Activated CD8-positive, alpha-beta memory T cell treated with anti-CD3 and anti-CD28 coated beads, Interleukin-2, amount 50 U/mL, for 48 hours (primary cell): ENCODE measurements around the gene SCN2B.
"Not testable (repeated sequence)": the region's sequence is repeated elsewhere in the genome, so short reads cannot be mapped to it uniquely, and the experiment has no call there.

Experiments
- DNase-seq: peaks from one replicate; pipeline ENCODE4 v3.0.0-alpha.2; 2020

SCN2B gene

DNA sequence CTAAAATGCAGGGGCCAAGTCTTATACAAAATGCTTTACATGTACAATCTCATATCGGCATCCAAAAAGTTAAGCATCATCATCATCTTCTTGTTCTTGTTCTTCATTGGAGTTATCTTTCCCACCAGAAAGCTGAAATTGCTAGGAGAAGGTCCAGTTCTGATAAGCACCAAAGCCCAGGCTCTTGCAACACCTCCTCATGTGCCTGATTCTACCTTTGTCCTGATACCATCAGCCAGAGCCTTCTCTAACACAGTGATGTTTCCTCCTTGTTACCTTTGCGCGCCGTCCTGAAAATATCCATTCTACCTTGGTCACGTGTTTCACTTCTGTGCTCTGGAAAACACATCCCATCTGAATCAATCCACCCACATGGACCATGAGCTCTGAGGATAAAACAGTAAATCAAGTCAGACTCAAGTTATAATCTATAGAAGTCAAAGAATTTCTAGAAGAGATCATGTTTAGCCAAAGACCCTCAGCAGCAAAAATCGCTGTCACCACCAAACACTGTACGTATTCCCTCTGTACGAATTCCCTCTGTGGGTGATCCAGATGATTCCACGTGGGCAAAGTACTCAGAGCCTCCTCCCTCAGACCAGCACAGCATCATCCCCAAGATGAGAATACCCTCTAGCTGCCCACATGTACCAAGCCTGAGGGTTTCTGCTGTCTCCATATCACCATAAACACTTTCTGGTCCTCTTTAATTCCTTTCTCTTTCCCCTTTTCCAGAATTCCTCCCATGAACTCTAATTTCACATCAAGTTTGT, 29.4 kb upstream of the SCN2B start:
- DNase-seq = no peak

DNA sequence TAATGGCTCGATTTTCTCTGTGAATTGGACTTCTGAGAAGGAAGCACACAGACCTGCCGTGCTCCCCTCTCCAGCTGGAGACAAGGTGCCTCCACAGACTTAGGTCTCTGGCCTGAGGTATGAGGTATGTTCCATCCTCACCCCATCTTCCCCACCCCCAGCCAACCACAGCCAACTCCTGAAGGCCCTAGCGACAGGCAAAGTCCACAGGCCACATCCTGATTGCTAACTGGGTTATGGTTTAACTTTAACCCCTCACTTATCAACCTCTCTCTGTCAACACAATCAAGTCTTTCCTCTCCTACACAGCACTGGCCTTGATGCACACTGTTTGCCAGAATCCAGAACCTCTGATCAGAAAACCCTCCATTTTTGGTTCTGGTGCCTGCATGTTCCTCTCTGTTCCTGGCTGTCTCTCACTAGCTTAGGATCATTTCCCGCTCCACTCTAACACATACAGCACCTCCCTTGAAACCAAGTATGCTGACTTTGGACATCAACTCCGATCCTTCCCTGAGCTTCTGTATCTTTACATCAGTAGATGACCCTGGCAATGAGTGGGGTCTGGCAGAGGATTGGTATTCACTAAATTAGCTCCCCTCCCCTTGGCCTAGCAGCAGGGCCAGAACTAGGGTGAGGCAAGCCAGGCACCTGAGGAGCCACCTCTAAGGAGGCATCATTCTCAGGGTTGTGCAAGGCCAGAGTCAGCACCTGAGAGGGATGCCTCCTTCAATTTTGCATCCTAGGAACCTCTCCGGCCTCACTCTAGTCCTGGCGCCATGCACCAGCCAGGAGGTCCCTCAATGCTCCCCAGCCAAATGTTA, 26.4 kb upstream of the SCN2B start:
- DNase-seq = peak; percentile 85

DNA sequence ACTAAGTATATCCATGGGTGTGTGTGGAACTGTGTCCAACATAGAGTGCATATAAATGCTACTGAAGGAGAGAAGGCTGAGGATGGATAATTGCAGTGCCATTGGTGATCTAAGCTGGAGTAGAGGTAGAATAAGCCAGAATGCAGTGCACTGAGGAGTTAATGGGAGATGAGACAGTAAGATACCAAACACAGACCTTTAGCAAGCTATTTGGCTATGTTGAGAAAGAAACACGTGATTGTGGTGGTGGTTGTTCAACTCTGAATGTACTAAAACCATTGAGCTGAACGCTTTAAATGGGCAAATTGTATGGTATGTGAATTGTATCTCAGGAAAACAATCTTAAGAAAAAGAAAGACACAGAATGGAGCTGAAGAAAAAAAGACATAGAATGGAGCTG, 25.5 kb upstream of the SCN2B start:
- DNase-seq = no peak

DNA sequence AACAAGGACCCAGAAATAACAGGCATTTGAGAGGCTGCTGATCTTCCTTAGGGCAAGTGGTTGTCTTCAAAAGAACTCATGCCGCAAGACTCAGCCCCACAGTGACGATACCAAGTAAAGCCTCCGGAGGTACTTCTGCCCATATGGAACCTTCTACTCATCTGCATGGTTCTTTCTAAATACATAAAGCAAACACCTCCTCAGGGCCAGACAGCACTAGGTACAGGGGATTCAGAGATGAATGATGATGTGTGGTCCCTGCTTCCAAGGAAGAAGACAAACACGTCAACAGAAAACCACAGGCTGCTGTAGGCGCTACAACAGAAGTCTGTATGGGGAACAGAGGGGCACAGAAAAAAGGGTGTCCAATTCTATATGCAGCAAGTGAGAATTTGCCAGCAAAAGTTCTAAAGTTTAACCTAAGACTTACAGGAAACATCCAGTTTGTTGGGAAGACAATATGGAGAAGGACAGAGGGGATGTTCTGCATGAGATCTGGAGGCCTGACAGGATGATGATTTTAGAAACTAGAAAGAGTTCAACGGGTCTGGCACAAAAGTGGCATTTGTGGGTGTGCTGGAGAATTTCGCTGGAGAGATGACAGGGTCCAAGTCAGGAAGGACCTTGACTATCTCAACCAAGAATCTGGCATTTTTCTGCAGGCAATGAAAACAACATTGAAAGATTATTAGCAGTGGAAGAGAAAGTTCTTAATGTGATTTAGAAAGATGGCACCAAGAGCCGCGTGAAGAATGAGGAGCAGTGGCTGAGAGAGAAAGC, 24.7 kb upstream of the SCN2B start:
- peak; percentile 76 for DNase-seq

DNA sequence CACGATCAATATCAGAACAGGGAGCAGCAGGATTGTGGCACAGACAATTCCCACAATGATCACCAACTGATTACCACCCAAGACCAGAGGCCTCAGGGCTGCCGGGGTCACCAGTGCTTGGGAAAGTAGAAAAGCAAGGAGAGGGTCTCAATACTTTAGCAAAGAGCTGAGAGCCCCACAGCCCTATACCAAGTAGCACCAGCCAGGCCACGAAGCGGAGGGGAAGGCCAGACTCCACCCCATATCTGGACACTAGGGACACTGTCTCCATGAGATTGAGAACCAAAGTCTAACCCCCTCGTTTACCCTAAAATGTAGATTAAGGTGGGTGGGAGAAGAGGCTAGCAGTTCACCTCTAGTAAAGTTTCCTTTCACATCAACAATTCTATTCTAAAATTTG, 24.1 kb upstream of the SCN2B start:
- DNase-seq = peak; percentile 71

DNA sequence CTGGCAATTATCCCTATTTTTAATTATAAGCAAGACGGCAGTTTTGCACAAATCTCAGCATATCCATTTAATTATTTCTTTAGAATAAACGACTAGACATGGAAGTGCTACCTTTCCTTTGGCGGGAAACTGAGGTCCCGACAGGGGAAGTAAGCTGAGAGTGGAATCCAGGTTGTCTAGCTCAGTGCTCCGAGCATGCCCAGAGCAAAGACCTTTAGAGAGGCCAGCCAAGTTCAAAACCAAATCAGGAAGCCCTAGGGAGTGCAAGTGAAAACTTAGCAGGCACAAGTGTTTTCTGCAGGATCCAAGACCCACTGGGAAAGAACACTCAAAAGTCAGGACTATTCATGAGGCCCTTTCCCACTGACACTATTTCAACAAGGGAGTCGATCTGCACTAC, 22.7 kb upstream of the SCN2B start:
- DNase-seq = no peak

DNA sequence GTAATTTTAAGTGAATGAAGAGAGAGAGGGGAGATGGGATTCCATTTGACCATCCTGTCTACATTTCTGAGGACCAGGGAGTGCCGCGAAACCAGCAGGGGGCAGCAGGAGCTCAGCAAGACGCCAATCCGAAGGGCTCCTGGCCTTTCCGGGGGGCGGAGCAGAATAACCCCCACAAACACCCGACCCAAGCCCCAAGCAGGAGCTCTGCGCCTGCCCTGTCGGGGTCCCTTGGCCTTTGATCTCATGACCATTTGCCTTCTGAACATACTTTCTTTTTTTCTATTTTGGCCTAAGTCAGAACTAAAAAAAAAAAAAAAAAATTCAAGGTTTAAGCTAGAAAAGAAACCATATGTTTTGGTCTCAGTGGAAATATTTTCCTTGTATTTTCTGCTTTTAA, 21.9 kb upstream of the SCN2B start:
- DNase-seq = peak; percentile 93

DNA sequence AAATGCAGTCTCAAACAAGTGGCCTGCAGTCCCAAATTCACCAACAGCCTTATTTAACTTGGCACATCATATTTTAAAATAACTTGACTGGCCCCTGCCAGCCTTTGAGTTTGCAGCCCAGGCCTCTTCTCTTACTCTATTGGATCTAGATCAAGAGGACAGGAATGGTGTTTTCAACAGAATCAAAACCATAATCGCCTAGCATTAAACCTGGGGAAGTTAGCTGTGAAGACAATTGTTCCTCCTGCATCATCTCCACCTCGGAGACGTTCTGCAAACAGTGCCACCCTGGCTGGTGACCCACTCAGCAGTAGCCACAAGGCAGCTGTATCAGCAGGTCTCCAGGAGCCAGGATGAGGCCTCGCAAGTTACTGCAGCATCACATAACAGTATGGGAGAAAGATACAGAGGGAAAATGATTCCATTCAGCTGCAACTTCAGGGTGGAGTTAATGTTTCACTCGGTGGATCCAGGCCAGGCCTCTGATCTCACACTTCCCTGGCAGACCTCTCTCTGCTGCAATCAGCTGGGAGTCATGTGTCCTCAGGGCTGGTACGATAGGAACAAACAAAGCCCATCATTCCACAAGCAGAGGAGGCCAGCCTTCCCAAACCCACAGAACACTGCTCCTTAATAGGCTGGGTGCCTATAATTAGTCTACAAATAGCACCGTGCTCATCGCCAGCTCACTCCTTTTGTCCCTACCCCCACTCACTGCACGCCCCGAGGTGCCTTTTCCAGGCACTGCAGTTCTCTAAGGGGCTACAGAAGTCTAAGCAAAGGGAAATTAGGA, 18.6 kb upstream of the SCN2B start:
- DNase-seq = no peak

DNA sequence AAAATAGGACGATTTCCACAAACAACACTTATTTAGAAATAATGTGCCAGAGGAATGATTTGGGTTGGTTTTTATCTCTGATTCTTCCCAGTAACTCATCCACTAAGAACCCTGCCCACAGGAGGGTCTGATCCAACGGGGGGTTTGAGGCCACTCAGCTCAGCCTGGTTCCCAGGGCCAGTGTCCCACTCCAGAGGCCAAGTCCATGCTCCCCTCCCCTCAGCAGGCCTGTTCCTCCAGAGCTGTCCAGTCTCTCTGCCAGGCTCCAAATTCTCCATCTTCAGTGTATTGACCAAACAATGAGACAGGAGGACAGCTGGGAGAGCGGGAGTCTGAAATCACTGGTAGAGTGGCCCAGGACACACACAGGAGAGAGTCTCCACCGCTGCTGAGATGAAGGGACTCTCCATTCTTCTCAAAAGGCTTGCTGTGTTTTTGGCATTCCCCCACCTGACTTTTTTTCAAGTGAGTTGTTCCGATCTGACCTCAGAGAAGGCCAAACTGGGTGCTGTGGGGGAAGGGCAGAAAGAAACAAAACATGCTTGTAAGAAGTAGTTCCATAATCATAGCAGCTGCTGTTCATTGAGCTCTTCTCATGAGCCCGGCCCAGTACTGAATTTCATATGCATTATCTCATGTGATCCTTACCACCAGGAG, 17.6 kb upstream of the SCN2B start:
- no peak for DNase-seq

DNA sequence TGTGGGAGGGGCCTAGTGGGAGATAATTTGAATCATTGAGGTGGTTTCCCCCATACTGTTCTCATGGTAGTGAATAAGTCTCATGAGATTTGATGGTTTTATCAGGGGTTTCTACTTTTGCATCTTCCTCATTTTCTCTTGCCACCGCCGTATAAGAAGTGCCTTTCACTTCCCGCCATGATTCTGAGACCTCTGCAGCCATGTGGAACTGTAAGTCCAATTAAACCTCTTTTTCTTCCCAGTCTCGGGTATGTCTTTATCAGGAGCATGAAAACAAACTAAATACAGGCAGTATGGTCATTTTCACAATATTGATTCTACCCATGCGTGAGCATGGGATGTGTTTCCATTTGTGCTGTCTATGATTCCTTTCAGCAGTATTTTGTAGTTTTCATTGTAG, 16.4 kb upstream of the SCN2B start:
- DNase-seq = not testable (repeated sequence)

DNA sequence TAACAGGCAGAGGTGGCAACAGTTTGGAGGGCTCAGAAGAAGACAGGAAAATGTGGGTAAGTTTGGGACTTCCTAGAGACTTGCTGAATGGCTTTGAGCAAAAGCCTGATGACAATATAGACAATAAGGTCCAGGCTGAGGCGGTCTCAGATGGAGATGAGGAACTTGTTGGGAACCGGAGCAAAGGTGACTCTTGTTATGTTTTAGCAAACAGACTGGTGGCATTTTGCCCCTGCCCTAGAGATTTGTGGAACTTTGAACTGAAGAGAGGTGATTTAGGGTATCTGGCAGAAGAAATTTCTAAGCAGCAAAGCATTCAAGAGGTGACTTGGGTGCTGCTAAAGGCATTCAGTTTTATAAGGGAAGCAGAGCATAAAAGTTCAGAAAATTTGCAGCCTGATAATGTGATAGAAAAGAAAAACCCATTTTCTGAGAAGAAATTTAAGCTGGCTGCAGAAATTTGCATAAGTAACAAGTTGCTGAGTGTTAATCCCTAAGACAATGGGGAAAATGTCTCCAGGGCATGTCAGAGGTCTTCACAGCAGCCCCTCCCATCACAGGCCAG, 14.6 kb upstream of the SCN2B start:
- not testable (repeated sequence) for DNase-seq

DNA sequence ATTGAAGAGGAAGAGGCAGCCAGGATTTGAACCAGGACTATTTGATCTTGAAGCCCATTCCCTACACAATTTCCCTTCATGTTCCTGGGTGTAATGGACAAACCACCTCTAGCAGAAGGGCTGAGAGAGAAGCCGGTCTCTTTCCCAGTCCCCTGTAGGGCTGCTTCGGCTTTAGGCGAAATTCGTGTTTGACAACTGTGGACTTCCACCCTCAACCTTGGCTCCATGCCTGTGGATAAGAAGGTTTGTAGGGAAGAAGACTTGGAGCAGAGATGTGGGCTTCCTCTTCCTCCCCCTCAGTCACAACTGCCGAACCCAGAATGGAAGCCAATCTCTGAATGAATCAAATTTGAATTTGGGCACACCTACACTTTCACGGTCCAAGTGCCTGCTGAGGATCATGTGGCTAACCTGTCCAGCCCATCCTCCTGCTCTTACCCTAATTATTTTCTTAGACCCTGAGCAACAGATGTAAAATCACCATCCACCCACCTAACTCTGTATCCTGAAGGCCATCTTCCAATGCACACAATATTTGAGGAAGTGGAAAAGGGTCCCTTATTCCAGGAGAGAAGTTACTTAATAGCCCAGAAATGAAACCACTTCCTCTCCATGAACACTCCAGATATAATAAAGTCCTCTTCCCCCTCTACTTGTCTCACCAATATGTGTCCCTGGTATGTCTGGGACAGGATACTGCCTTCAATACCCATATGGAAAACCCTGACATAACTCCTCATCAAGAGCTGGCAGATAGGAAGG, 10.1 kb upstream of the SCN2B start:
- DNase-seq = no peak

DNA sequence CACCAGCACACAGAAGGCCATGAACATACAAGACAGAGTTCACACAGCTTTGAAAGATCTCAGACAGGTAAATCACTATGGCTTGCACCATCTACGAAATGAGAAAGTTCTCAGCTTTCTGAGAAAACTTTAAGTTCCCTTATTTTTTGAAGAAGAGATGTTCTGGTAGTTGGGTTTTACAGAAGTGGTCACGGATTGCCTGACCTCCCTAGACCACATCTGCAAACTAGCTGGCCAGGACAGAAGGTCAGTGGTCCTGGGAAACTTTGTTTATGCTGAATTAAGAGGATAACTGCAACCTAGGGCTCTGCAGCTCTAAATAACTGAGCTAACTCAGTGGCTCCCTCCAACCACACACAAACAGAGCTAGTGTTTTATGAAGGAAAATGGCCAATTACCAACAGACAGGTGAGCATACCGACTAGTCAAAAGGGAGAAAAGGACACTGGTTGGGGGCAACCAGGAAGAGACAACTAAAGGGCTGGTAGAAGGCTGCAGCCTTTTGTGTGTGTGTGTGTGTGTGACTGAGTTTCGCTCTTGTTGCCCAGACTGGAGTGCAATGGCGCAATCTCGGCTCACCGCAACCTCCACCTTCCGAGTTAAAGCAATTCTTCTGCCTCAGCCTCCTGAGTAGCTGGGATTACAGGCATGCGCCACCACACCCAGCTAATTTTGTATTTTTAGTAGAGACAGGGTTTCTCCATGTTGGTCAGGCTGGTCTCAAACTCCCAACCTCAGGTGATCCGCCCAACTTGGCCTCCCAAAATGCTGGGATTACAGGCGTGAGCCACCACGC, 8.5 kb upstream of the SCN2B start:
- no peak for DNase-seq

DNA sequence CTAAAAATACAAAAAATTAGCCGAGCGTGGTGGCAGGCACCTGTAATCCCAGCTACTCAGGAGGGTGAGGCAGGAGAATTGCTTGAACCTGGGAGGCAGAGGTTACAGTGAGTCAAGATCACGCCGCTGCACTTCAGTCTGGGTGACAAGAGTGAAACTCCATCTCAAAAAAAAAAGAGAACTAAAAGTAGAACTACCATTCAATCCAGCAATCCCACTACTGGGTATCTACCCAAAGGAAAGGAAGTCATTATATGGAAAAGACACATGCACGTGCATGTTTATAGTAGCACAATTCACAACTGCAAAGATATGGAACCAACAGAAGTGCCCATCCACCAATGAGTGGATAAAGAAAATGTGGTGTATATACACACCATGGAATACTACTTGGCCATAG, 7.3 kb upstream of the SCN2B start:
- DNase-seq = not testable (repeated sequence)

DNA sequence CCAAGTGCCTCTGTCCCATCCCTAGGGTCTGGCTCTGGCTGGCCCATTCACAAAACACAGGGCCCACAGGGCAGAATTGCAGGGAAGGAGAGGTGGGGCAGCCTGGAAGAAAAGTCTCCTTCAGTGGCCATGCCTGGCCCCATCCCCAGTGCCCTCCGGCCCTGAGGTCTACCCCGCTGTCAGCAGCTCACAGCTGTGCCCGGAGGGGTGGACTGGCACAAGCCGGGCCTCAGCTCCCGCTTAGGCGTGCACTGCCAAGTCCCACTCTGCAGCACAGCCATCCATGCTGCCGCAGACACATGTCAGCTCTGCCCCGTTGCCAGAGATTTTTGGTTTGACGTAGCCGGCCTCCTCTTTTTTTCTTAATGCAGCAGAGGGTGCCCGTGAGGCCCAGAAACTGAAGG, 3.9 kb upstream of the SCN2B start:
- no peak for DNase-seq

DNA sequence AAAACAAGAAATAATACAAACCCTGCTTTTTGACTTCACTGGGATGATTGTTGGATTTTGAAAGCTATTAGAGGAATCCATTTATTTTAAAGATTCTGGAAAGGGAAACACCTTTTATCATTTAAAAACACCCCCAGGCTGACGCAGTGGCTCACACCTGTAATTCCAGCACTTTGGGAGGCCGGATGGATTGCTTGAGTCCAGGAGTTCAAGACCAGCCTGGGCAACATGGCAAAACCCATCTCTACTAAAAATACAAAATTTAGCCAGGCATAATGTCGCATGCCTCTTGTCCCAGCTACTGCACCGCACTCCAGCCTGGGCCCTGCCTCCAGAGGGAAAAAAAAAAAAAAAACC, 317 bp upstream of the SCN2B start:
- no peak for DNase-seq

DNA sequence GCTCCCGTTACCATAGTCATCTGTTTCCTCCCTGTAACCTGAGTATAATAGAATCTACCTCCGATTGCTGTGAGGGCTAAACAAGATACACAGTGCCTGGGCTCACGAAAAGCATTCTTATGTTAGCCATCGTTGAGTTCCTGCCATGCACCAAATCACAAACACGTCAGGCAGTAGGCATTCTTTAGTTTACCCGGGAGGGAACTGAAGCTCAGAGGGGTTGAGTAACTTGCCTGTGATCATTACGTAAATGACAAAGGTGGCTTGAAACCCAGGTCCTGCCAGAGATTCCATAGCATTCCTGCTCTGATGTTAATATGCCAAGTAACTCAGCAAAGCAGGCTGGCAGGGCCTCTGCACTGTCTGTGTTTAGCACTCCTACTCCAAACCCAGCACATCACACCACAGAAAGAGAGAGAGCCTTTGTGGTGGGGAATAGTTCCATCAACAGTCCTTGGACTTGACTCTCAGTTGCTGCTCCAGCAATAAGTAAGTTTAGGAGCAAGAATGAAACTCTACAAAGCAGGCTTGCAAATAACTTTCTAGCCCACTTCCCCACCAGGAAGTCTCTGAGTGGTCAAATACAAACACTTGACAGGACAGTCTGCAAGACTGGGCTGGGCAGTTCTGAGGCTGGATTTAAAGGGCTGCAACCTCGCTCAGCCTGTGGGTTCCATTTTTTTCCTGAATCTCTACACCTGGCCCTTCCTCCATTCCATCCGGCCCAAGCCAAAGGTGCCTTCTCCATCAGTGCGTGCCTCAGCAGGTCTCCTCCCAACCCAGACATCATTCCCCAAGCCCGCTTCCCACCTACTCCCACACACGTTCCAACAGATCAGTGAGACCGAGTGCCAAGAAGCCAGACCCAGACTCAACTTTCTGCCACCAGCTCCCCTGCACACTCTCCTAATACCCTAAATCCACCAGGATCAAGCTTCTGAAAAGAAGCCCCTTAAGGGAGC, 1.1 kb downstream of the SCN2B start:
- no peak for DNase-seq

DNA sequence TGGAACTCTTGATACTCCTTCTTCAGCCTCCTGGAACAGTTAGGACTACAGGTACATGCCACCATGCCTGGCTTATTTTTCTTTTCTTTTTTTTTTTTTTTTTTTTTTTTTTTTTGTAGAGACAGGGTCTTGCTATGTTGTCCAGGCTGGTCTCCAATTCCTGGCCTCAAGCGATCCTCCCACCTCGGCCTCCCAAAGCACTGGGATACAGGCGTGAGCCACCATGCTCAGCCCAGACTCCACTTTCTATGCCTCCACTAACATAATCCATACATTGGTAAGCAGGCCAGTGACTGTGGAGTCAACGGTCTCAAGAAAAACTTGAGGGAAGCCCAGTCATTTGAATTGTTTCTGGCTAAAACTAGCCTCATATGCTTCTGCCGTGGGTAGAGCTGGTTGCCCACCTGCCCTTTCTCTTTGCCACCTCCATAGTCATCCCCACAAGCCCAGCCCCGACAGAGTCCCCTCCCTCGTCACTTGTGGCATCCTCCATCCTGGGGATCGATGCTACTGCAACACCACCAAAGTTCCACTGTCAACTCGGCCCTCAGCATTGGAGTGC, 2.4 kb downstream of the SCN2B start:
- DNase-seq = no peak

DNA sequence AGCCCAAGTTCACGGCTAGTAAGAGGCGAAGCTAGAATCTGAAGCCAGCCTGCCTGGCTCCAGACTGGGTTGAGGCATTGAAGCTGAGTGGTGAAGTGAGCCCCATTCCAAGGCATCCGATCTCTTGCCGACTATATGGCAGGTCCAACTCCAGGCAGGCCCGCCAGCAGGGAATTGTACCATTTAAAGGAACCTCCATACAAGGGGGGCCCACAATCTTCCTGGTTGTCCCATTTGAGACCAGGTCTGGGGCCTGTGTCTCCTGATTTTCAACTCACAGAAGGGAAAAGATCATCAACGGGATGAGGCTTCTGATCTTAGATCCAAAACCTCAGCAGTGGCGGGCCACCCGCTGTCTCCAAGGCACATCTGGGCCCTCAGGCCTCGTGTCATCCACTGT, 4.1 kb downstream of the SCN2B start:
- DNase-seq = no peak
